GM12872 (cell line): Measurements from ENCODE around the gene INPP5A.

ENCODE experiments used
- TF ChIP-seq, protein P1 (sequence below): IDR thresholded peaks from 3 replicates; pipeline ENCODE4 v1.5.1; 2011; ENCODE audit warnings: low read depth, mild to moderate bottlenecking, low read length, moderate library complexity; ENCODE audit not compliant: insufficient read depth

The INPP5A gene

DNA sequence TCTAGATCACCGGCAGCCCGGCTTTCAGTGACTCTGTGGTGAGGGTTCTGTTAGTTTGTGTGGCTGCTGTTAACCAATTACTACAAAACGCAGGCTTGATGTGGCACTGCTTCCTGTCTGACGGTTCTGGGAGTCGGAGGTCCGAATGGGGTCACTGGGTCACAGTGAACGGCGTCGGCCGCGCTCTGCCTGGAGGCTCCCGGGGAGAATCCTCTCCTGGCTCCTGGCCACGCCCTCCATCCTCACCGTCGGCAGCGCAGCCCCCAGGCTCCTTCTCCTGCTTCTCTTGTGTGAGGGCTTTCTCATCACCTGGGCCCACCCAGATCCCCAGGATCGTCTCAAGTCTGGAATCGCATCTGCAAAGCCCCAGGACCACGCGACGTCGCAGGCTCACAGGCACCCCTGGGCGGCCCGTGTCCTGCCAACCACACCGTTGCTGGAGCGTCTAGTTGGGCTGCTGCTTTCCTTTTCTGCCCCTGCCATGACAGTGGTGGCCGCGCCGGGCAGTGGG, 280.2 kb downstream of the INPP5A start:
- TF ChIP-seq, protein P1, sequence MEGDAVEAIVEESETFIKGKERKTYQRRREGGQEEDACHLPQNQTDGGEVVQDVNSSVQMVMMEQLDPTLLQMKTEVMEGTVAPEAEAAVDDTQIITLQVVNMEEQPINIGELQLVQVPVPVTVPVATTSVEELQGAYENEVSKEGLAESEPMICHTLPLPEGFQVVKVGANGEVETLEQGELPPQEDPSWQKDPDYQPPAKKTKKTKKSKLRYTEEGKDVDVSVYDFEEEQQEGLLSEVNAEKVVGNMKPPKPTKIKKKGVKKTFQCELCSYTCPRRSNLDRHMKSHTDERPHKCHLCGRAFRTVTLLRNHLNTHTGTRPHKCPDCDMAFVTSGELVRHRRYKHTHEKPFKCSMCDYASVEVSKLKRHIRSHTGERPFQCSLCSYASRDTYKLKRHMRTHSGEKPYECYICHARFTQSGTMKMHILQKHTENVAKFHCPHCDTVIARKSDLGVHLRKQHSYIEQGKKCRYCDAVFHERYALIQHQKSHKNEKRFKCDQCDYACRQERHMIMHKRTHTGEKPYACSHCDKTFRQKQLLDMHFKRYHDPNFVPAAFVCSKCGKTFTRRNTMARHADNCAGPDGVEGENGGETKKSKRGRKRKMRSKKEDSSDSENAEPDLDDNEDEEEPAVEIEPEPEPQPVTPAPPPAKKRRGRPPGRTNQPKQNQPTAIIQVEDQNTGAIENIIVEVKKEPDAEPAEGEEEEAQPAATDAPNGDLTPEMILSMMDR = no peak

DNA sequence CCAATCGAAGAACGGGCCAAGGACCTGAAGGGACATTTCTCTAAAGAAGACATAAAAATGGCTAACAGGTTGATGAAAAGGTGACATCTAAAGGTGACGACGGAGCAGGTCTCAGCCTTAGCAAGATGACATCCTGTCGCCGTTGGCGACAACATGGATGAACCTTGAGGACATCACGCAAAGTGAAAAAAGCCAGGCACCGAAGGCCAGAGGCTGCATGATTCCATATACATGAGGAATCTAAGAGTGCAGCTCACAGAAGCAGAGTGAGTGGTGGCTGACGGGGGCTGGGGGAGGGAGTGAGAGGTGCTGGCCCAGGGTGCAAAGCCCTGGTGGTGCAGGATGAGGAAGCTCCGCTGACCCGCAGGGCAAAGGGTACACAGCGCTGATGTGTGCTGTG, 282.5 kb downstream of the INPP5A start:
- TF ChIP-seq, protein P1 = no peak

DNA sequence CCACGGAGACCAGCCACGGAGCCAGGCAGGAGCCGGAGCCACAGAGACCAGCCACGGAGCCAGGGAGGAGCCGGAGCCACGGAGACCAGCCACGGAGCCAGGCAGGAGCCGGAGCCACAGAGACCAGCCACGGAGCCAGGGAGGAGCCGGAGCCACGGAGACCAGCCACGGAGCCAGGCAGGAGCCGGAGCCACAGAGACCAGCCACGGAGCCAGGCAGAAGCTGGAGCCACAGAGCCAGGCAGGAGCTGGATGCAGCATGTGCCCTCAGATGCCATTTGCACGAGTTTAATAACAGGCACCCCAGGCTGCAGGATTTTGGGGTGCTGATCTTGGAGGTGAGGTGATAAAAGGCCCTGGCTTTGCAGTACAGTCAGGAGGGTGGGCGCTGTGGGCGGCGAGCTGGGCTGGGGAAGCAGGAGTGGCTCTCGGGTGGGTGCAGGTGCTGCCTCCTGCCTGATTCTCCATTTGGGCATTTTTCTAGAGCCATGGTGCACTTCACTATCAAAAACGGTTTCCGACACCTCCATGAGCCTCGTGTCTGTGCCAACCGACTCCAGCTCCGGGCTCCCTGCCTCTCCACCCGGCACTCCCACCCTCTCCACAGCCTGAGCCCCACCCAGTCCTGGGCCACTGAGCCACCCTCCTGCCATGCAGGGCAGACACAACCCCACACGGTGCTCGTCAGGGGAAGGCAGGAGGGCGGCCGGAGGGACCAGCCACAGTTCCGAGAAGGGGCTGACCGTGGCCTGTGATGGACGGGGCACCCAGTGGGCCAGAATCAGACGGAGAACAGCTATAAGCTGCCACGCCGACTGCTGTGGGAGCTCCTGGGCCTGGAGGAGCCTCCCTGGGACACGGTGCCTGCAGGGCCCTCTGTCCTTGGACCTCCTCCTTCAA, 289.2 kb downstream of the INPP5A start:
- TF ChIP-seq, protein P1 = no peak

DNA sequence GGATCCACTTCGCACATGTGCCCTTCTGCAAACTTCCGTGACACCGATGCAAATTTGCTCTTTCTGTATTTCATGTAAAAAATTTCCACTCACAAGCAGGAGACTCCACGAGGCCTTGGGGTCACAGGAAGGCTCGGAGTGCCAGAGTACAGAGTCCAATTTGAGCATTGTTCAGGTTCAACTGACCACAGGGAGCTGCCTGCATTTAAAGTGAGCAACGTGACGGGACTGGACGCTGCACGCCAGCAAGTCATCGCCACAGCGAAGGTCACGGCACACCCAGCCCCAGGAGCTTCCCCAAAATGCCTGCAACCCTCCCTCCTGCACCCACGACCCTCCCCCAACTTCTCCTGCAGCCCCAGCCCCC, 289.8 kb downstream of the INPP5A start:
- TF ChIP-seq, protein P1 = no peak

DNA sequence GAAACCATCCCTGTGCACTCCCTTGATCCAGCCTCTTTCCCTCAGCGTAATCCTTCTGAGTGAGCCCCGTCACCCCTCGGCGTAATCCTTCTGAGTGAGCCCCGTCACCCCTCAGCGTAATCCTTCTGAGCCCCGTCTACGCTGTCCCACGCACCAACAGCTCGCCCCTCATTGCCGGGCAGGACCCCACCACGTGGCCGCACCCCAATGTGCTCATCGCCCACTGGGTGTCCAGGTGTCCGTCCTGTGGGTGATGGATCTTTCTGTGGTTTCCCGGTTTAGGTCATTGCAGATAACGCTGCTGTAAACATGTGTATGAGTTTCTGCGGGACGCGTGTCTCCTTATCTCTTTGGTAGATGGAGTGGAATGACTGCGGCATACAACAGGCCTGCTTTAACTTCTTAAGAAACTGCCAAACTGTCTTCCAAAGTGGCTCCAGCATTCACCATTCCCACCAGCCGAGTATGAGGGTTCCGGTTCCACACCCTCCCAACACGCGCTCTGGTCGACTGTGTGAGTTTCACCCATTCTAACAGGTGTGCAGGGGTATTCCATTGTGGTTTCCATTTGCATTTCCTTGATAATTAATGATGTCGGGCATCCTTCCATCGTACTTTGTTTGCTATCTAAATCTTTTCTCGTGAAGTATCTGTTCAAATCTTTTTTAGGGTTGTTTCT, 290.4 kb downstream of the INPP5A start:
- TF ChIP-seq, protein P1 = no peak

DNA sequence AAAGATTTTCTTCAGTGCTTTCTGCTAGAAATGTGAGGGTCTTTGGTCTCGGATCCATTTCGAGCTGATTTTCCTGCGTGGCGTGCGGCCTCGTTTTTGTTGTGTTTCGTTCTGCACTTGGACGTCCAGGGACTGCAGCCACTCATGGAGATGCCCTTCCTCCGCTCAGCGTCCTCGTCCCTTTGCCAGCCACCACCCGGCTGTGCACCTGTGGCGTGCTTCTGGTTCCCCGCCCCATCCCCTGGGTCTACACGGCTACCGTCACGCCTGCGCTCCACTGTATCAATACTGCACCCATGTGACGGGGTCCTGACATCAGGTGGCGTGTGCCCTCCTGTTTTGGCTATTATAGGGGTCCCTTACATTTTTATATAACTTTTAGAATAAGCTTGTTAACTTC, 291.1 kb downstream of the INPP5A start:
- TF ChIP-seq, protein P1 = no peak

DNA sequence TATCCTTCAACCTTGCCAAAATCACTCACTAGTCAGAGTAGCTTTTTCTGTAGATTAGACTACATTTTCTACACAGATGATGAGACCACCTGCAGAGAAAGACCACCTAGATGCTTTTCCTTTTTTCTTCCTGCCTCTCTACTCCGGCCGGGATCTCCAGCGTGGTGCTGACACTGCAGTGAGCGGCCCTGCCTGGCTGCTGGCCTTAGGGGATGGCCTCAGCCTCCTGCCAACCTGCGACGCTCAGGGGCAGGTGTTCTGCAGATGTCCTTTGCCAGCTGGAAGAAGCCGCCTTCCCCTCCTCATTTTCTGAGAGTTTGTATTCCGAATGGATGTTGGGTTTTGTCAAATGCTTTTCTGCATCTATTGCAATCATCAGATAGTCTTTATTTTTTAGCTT, 291.8 kb downstream of the INPP5A start:
- TF ChIP-seq, protein P1 = no peak
